ENCODE results near the gene DLG5. TPM values are rescaled to one million over a fixed set of nuclear protein-coding genes. Genes with fewer than 3 reads are reported as not detected.
A peak's percentile ranks its signal among the peaks of the same experiment; 100 is the strongest.

Gene DLG5
- total and polyA plus RNA-seq, 4 donors: 10.0 to 70.6 (median 35.4) TPM

GRCh38 chr10:77904100-77904840 is 22.3 kb downstream of the DLG5 start:
- WGBS, 2 donors: 78 to 82% methylated on average over 8 of the region's 8 CpGs
- intact Hi-C loops (cut with DNase I): no loop called here

GRCh38 chr10:77902159-77902558 is 24.4 kb downstream of the DLG5 start:
- H3K4me3 ChIP-seq (ENCODE audit: low read length in 2 of 2): no peak overlapping the region
- WGBS, 2 donors: 86 to 95% methylated on average over 5 of the region's 5 CpGs
- ATAC-seq (ENCODE audit: low FRiP score) (no peak), DNase-seq (no peak)
- no peaks in the 10 kb centered on the region for H3K27me3 ChIP-seq (ENCODE audit: control insufficient read depth in 1 of 2, insufficient read depth in 2 of 2, low read length in 1 of 2)
- H3K27ac ChIP-seq (ENCODE audit: low read depth in 1 of 2, low read length in 2 of 2): no peak overlapping the region
- peaks cover 0 to 3% of the 10 kb centered on the region in 2 donors for H3K4me1 ChIP-seq (ENCODE audit: control insufficient read depth in 1 of 2, insufficient read depth in 2 of 2, low read length in 2 of 2)
- intact Hi-C loops (cut with DNase I): no loop called here
- no peaks in the 10 kb centered on the region for H3K36me3 ChIP-seq (ENCODE audit: control insufficient read depth in 1 of 2, insufficient read depth in 2 of 2, low read length in 1 of 2)
- no peaks in the 10 kb centered on the region for H3K9me3 ChIP-seq (ENCODE audit: control insufficient read depth, low read length)

More at GRCh38 chr10:77904100-77904840, 22.3 kb downstream of the DLG5 start:
- Histone ChIP-seq H3K27ac (ENCODE audit: low read depth in 1 of 2, low read length in 2 of 2) (no peak overlapping the region), H3K4me1 (ENCODE audit: control insufficient read depth in 1 of 2, insufficient read depth in 2 of 2, low read length in 2 of 2) (peaks cover 0 to 3% of the 10 kb centered on the region in 2 donors), H3K36me3 (ENCODE audit: control insufficient read depth in 1 of 2, insufficient read depth in 2 of 2, low read length in 1 of 2) (no peaks in the 10 kb centered on the region), H3K9me3 (ENCODE audit: control insufficient read depth, low read length) (no peaks in the 10 kb centered on the region), H3K4me3 (ENCODE audit: low read length in 2 of 2) (no peak overlapping the region), H3K27me3 (ENCODE audit: control insufficient read depth in 1 of 2, insufficient read depth in 2 of 2, low read length in 1 of 2) (no peaks in the 10 kb centered on the region)
- ATAC-seq (ENCODE audit: low FRiP score) (no peak), DNase-seq (no peak)

GRCh38 chr10:77901743-77902142 is 24.8 kb downstream of the DLG5 start:
- DNase-seq (no peak), ATAC-seq (ENCODE audit: low FRiP score) (peak; percentile 22)
- no peak overlapping the region for H3K4me3 ChIP-seq (ENCODE audit: low read length in 2 of 2)
- peaks cover 0 to 3% of the 10 kb centered on the region in 2 donors for H3K4me1 ChIP-seq (ENCODE audit: control insufficient read depth in 1 of 2, insufficient read depth in 2 of 2, low read length in 2 of 2)
- no peaks in the 10 kb centered on the region for H3K9me3 ChIP-seq (ENCODE audit: control insufficient read depth, low read length)
- no peaks in the 10 kb centered on the region for H3K27me3 ChIP-seq (ENCODE audit: control insufficient read depth in 1 of 2, insufficient read depth in 2 of 2, low read length in 1 of 2)
- H3K27ac ChIP-seq (ENCODE audit: low read depth in 1 of 2, low read length in 2 of 2): no peak overlapping the region
- no peaks in the 10 kb centered on the region for H3K36me3 ChIP-seq (ENCODE audit: control insufficient read depth in 1 of 2, insufficient read depth in 2 of 2, low read length in 1 of 2)
- intact Hi-C loops (cut with DNase I): no loop called here
- WGBS, 2 donors: 18 to 28% methylated on average over 6 of the region's 6 CpGs

GRCh38 chr10:77899690-77900089 is 26.9 kb downstream of the DLG5 start:
- ATAC-seq (ENCODE audit: low FRiP score): no peak
- no peaks in the 10 kb centered on the region for H3K27me3 ChIP-seq (ENCODE audit: control insufficient read depth in 1 of 2, insufficient read depth in 2 of 2, low read length in 1 of 2)
- H3K9me3 ChIP-seq (ENCODE audit: control insufficient read depth, low read length): no peaks in the 10 kb centered on the region
- H3K4me1 ChIP-seq (ENCODE audit: control insufficient read depth in 1 of 2, insufficient read depth in 2 of 2, low read length in 2 of 2): peaks cover 0 to 3% of the 10 kb centered on the region in 2 donors
- no peaks in the 10 kb centered on the region for H3K36me3 ChIP-seq (ENCODE audit: control insufficient read depth in 1 of 2, insufficient read depth in 2 of 2, low read length in 1 of 2)
- intact Hi-C loops (cut with DNase I): no loop called here
- DNase-seq: no peak
- H3K27ac ChIP-seq (ENCODE audit: low read depth in 1 of 2, low read length in 2 of 2): no peak overlapping the region
- H3K4me3 ChIP-seq (ENCODE audit: low read length in 2 of 2): no peak overlapping the region
- 66 to 85% methylated on average over 4 of the region's 4 CpGs for WGBS, 2 donors

- ATAC-seq (ENCODE audit: low FRiP score): peak; percentile 39
- no peak overlapping the region for H3K27ac ChIP-seq (ENCODE audit: low read depth in 1 of 2, low read length in 2 of 2)
- no peak overlapping the region for H3K4me3 ChIP-seq (ENCODE audit: low read length in 2 of 2)
- no peaks in the 10 kb centered on the region for H3K9me3 ChIP-seq (ENCODE audit: control insufficient read depth, low read length)
- H3K4me1 ChIP-seq (ENCODE audit: control insufficient read depth in 1 of 2, insufficient read depth in 2 of 2, low read length in 2 of 2): peaks cover 0 to 3% of the 10 kb centered on the region in 2 donors
- WGBS, 2 donors: 35 to 39% methylated on average over 4 of the region's 4 CpGs
- no peaks in the 10 kb centered on the region for H3K36me3 ChIP-seq (ENCODE audit: control insufficient read depth in 1 of 2, insufficient read depth in 2 of 2, low read length in 1 of 2)
- intact Hi-C loops (cut with DNase I): no loop called here
- no peaks in the 10 kb centered on the region for H3K27me3 ChIP-seq (ENCODE audit: control insufficient read depth in 1 of 2, insufficient read depth in 2 of 2, low read length in 1 of 2)
- DNase-seq: peak in 1 of 2 donors; percentile 50
Observed at GRCh38 chr10:77899080-77899477, 27.5 kb downstream of the DLG5 start.

- H3K4me1 ChIP-seq (ENCODE audit: control insufficient read depth in 1 of 2, insufficient read depth in 2 of 2, low read length in 2 of 2): peaks cover 0 to 3% of the 10 kb centered on the region in 2 donors
- H3K36me3 ChIP-seq (ENCODE audit: control insufficient read depth in 1 of 2, insufficient read depth in 2 of 2, low read length in 1 of 2): no peaks in the 10 kb centered on the region
- H3K27ac ChIP-seq (ENCODE audit: low read depth in 1 of 2, low read length in 2 of 2): no peak overlapping the region
- no peak overlapping the region for H3K4me3 ChIP-seq (ENCODE audit: low read length in 2 of 2)
- WGBS, 2 donors: 46 to 51% methylated on average over 19 of the region's 19 CpGs
- no peaks in the 10 kb centered on the region for H3K27me3 ChIP-seq (ENCODE audit: control insufficient read depth in 1 of 2, insufficient read depth in 2 of 2, low read length in 1 of 2)
- ATAC-seq (ENCODE audit: low FRiP score) (no peak), DNase-seq (no peak)
- H3K9me3 ChIP-seq (ENCODE audit: control insufficient read depth, low read length): no peaks in the 10 kb centered on the region
- intact Hi-C loops (cut with DNase I): no loop called here
Observed at GRCh38 chr10:77898323-77899079, 28.1 kb downstream of the DLG5 start.

- no peak overlapping the region for H3K27ac ChIP-seq (ENCODE audit: low read depth in 1 of 2, low read length in 2 of 2)
Observed at GRCh38 chr10:77896058-77896457, 30.5 kb downstream of the DLG5 start.

GRCh38 chr10:77894058-77894457 is 32.5 kb downstream of the DLG5 start:
- WGBS, 2 donors: 76 to 92% methylated on average over 3 of the region's 3 CpGs
- ATAC-seq (ENCODE audit: low FRiP score) (no peak), DNase-seq (no peak)
- Histone ChIP-seq H3K27me3 (ENCODE audit: control insufficient read depth in 1 of 2, insufficient read depth in 2 of 2, low read length in 1 of 2) (no peaks in the 10 kb centered on the region), H3K9me3 (ENCODE audit: control insufficient read depth, low read length) (no peaks in the 10 kb centered on the region), H3K4me1 (ENCODE audit: control insufficient read depth in 1 of 2, insufficient read depth in 2 of 2, low read length in 2 of 2) (peaks cover 0 to 3% of the 10 kb centered on the region in 2 donors), H3K4me3 (ENCODE audit: low read length in 2 of 2) (no peak overlapping the region), H3K36me3 (ENCODE audit: control insufficient read depth in 1 of 2, insufficient read depth in 2 of 2, low read length in 1 of 2) (no peaks in the 10 kb centered on the region), H3K27ac (ENCODE audit: low read depth in 1 of 2, low read length in 2 of 2) (no peak overlapping the region)
- intact Hi-C loops (cut with DNase I): no loop called here

More at GRCh38 chr10:77896058-77896457, 30.5 kb downstream of the DLG5 start:
- DNase-seq: no peak
- ATAC-seq (ENCODE audit: low FRiP score): no peak
- WGBS, 2 donors: 72 to 81% methylated on average over 3 of the region's 3 CpGs
- H3K27me3 ChIP-seq (ENCODE audit: control insufficient read depth in 1 of 2, insufficient read depth in 2 of 2, low read length in 1 of 2): no peaks in the 10 kb centered on the region
- peaks cover 3% of the 10 kb centered on the region in 2 donors for H3K4me1 ChIP-seq (ENCODE audit: control insufficient read depth in 1 of 2, insufficient read depth in 2 of 2, low read length in 2 of 2)
- H3K4me3 ChIP-seq (ENCODE audit: low read length in 2 of 2): no peak overlapping the region
- no peaks in the 10 kb centered on the region for H3K36me3 ChIP-seq (ENCODE audit: control insufficient read depth in 1 of 2, insufficient read depth in 2 of 2, low read length in 1 of 2)
- H3K9me3 ChIP-seq (ENCODE audit: control insufficient read depth, low read length): no peaks in the 10 kb centered on the region
- intact Hi-C loops (cut with DNase I): no loop called here
